Measurements from ENCODE around the gene TRPM6. TPM values are rescaled to one million over a fixed set of nuclear protein-coding genes. Genes with fewer than 3 reads are reported as not detected.

The TRPM6 gene
- total RNA-seq, 3 donors from 2014 or later = 39.3 to 125 (median 45.9) TPM

GRCh38 chr9:74824654-74825053 lies 63.1 kb downstream of the TRPM6 start:
- intact Hi-C loops (cut with DNase I, micrococcal nuclease) = no loop called here
- Histone ChIP-seq H3K9me3 (no peaks in the 10 kb centered on the region), H3K36me3 (ENCODE audit: low read depth) (no peaks in the 10 kb centered on the region), H3K4me1 (ENCODE audit: low read depth) (peaks cover 4% of the 10 kb centered on the region), H3K4me3 (no peak overlapping the region)
- no peak for TF ChIP-seq CTCF (IDR thresholded peaks at IDR 0.05)
- ATAC-seq = peak; percentile 81
- peak in 2 of 3 donors; percentile 51 to 92 for DNase-seq

GRCh38 chr9:74821636-74822035 lies 66.1 kb downstream of the TRPM6 start:
- H3K4me1 ChIP-seq (ENCODE audit: low read depth) = peaks cover 4% of the 10 kb centered on the region
- H3K36me3 ChIP-seq (ENCODE audit: low read depth) = no peaks in the 10 kb centered on the region
- TF ChIP-seq CTCF (IDR thresholded peaks at IDR 0.05) = no peak
- H3K9me3 ChIP-seq = no peaks in the 10 kb centered on the region
- intact Hi-C loops (cut with DNase I, micrococcal nuclease) = no loop called here
- H3K4me3 ChIP-seq = no peak overlapping the region
- no peak for ATAC-seq
- no peak for DNase-seq

- H3K36me3 ChIP-seq (ENCODE audit: low read depth) = no peaks in the 10 kb centered on the region
- intact Hi-C loops (cut with DNase I, micrococcal nuclease) = no loop called here
- ATAC-seq (peak; percentile 86), DNase-seq (peak in 1 of 3 donors; percentile 47)
- H3K9me3 ChIP-seq = no peaks in the 10 kb centered on the region
- TF ChIP-seq CTCF (IDR thresholded peaks at IDR 0.05) = no peak
- H3K4me3 ChIP-seq = no peak overlapping the region
- H3K4me1 ChIP-seq (ENCODE audit: low read depth) = no peaks in the 10 kb centered on the region
These were observed 69.9 kb downstream of the TRPM6 start for GRCh38 chr9:74817816-74818215.

GRCh38 chr9:74817281-74817810 lies 70.4 kb downstream of the TRPM6 start:
- Histone ChIP-seq H3K36me3 (ENCODE audit: low read depth) (no peaks in the 10 kb centered on the region), H3K4me3 (no peak overlapping the region), H3K4me1 (ENCODE audit: low read depth) (no peaks in the 10 kb centered on the region), H3K9me3 (no peaks in the 10 kb centered on the region)
- no peak for TF ChIP-seq CTCF (IDR thresholded peaks at IDR 0.05)
- DNase-seq (peak in 2 of 3 donors; percentile 62 to 66), ATAC-seq (peak; percentile 93)
- intact Hi-C loops (cut with DNase I, micrococcal nuclease) = no loop called here

GRCh38 chr9:74810200-74810599 lies 77.5 kb downstream of the TRPM6 start:
- ATAC-seq = no peak
- no peak for TF ChIP-seq CTCF (IDR thresholded peaks at IDR 0.05)
- Histone ChIP-seq H3K4me3 (no peak overlapping the region), H3K36me3 (ENCODE audit: low read depth) (no peaks in the 10 kb centered on the region), H3K9me3 (no peaks in the 10 kb centered on the region), H3K4me1 (ENCODE audit: low read depth) (no peaks in the 10 kb centered on the region)
- intact Hi-C loops (cut with DNase I, micrococcal nuclease) = no loop called here
- no peak for DNase-seq

- TF ChIP-seq CTCF (IDR thresholded peaks at IDR 0.05) = no peak
These were observed 83.7 kb downstream of the TRPM6 start for GRCh38 chr9:74804018-74804385.

More at GRCh38 chr9:74804018-74804385, 83.7 kb downstream of the TRPM6 start:
- Histone ChIP-seq H3K4me3 (no peak overlapping the region), H3K36me3 (ENCODE audit: low read depth) (no peaks in the 10 kb centered on the region), H3K4me1 (ENCODE audit: low read depth) (peaks cover 8% of the 10 kb centered on the region), H3K9me3 (no peaks in the 10 kb centered on the region)
- DNase-seq (no peak), ATAC-seq (peak; percentile 85)
- intact Hi-C loops (cut with DNase I, micrococcal nuclease) = no loop called here

All from mucosa of descending colon (tissue), 3 donors.